ENCODE data around the gene CCKAR. TPM values are rescaled to one million over a fixed set of nuclear protein-coding genes. Genes with fewer than 3 reads are reported as not detected.

The CCKAR gene
- total and polyA plus RNA-seq, 2 of the 13 experiments (the other 11 are each of a cell fraction or from before 2014, with no cell fraction given), result not detected

DNA sequence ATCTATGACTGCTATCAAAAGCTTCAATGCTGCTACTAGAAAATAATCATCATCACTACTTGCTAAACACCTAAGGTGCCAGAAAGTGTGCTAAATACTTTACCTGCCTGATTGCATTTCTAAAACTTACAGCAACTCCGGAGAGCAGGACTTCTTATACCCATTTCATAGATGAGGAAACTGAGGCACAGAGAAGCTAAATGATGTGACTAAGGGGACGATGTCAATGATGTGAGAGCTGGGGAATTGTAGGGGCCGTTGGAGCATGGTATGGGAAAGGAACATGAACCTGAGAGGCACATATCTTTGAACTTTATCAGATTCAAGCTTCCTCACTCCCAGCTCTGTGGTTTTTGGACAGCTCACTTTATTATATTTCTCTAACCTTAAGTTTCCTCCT lies 38.7 kb downstream of the CCKAR start:
- Histone ChIP-seq H3K4me2 (ENCODE audit: low read depth, low read length) (no peak overlapping the region), H3K36me3 (replicated peaks in 1 of 2; ENCODE audit: control insufficient read depth in 1 of 2, insufficient read depth in 2 of 2, low read length in 2 of 2) (no peaks in the 10 kb centered on the region), H4K20me1 (ENCODE audit: insufficient read depth, low read length) (no peaks in the 10 kb centered on the region), H3K27ac (ENCODE audit: extremely low read length, insufficient read depth, low read length) (no peak overlapping the region), H3K9me3 (ENCODE audit: low read length) (peaks cover 10% of the 10 kb centered on the region; the same call in 1 of the 2 replicates), H2AFZ (ENCODE audit: low read length) (no peak overlapping the region), H3K4me1 (ENCODE audit: insufficient read depth, low read length) (peaks cover 15% of the 10 kb centered on the region), H3K4me3 (replicated peaks in 1 of 3; ENCODE audit: insufficient read depth in 1 of 3, low read depth in 2 of 3, low read length in 3 of 3) (no peak overlapping the region), H3K27me3 (ENCODE audit: control insufficient read depth in 1 of 2, insufficient read depth in 2 of 2, low read length in 2 of 2) (no peaks in the 10 kb centered on the region), H3K9ac (ENCODE audit: insufficient read depth, low read depth, low read length) (no peak overlapping the region), H3K79me2 (ENCODE audit: insufficient read depth, low read length) (no peaks in the 10 kb centered on the region)
- ATAC-seq, result no peak
- DNase-seq (ENCODE audit: low spot score), result no peak
- no peak for FAIRE-seq
- POLR2A ChIA-PET, result no interaction called here
- no TSS peak for BruUV-seq (replicated peaks)
- CTCF ChIA-PET (ENCODE audit: low intra/inter-chr PET ratio, low total read pairs), result no interaction called here
- in situ Hi-C loops (cut with HindIII; ENCODE audit: extremely low pct_ligation_motif_present, low pct_unique_long_range_greater_than_20kb), result no loop called here
- TF ChIP-seq MTF2 (CRISPR knock-in tag; IDR thresholded peaks at IDR 0.05; ENCODE audit: borderline replicate concordance) (no peak), ONECUT2 (CRISPR knock-in tag; IDR thresholded peaks at IDR 0.05) (no peak), ZNF629 (CRISPR knock-in tag; conservative IDR thresholded peaks at IDR 0.05) (peak; percentile 87), ZNF383 (CRISPR knock-in tag; IDR thresholded peaks at IDR 0.05; ENCODE audit: borderline replicate concordance) (no peak), ZNF430 (CRISPR knock-in tag; IDR thresholded peaks at IDR 0.05) (no peak)
- intact Hi-C loops (cut with micrococcal nuclease; ENCODE audit: unreplicated experiment), result no loop called here
- 43% methylated on average over 3 of the region's 3 CpGs for WGBS (ENCODE audit: low lambda C conversion rate)

- Histone ChIP-seq H4K20me1 (ENCODE audit: insufficient read depth, low read length) (no peaks in the 10 kb centered on the region), H3K36me3 (replicated peaks in 1 of 2; ENCODE audit: control insufficient read depth in 1 of 2, insufficient read depth in 2 of 2, low read length in 2 of 2) (no peaks in the 10 kb centered on the region), H3K9ac (ENCODE audit: insufficient read depth, low read depth, low read length) (no peak overlapping the region), H3K4me2 (ENCODE audit: low read depth, low read length) (no peak overlapping the region), H2AFZ (ENCODE audit: low read length) (no peak overlapping the region), H3K27me3 (ENCODE audit: control insufficient read depth in 1 of 2, insufficient read depth in 2 of 2, low read length in 2 of 2) (no peaks in the 10 kb centered on the region), H3K4me1 (ENCODE audit: insufficient read depth, low read length) (peaks cover 15% of the 10 kb centered on the region), H3K79me2 (ENCODE audit: insufficient read depth, low read length) (no peaks in the 10 kb centered on the region), H3K9me3 (ENCODE audit: low read length) (peaks cover 10% of the 10 kb centered on the region; the same call in 1 of the 2 replicates), H3K4me3 (replicated peaks in 1 of 3; ENCODE audit: insufficient read depth in 1 of 3, low read depth in 2 of 3, low read length in 3 of 3) (no peak overlapping the region), H3K27ac (ENCODE audit: extremely low read length, insufficient read depth, low read length) (no peak overlapping the region)
- DNase-seq (ENCODE audit: low spot score) (no peak), ATAC-seq (peak; percentile 39), FAIRE-seq (no peak)
- BruUV-seq (replicated peaks), result no TSS peak
- ChIA-PET CTCF (ENCODE audit: low intra/inter-chr PET ratio, low total read pairs) (no interaction called here), POLR2A (no interaction called here)
- intact Hi-C loops (cut with micrococcal nuclease; ENCODE audit: unreplicated experiment), result no loop called here
- 64% methylated on average over 5 of the region's 5 CpGs for WGBS (ENCODE audit: low lambda C conversion rate)
- TF ChIP-seq GABPB1 (CRISPR knock-in tag; IDR thresholded peaks at IDR 0.05) (no peak), ZBTB21 (CRISPR knock-in tag; IDR thresholded peaks at IDR 0.05) (no peak), POGZ (CRISPR knock-in tag; IDR thresholded peaks at IDR 0.05) (no peak), ZNF660 (CRISPR knock-in tag; IDR thresholded peaks at IDR 0.05; ENCODE audit: borderline replicate concordance, low read depth) (no peak), ATAD3A (CRISPR knock-in tag; IDR thresholded peaks at IDR 0.05) (no peak), THAP9 (CRISPR knock-in tag; IDR thresholded peaks at IDR 0.05; ENCODE audit: borderline replicate concordance) (no peak)
- in situ Hi-C loops (cut with HindIII; ENCODE audit: extremely low pct_ligation_motif_present, low pct_unique_long_range_greater_than_20kb), result no loop called here
Observed at GRCh38 chr4:26450418-26450817, 39.9 kb downstream of the CCKAR start.

Data from HepG2 (cell line).